Loucy (cell line): ENCODE results near the gene RSRC1.

Experiments
- EZH2phosphoT487 ChIP-seq: fragments of 200-600 bp; IDR thresholded peaks from 2 replicates; pipeline ENCODE4 v1.6.1; 2018; ENCODE audit warnings: antibody characterized with exemption, mild to moderate bottlenecking, moderate library complexity, borderline replicate concordance
- TF ChIP-seq, protein P1 (sequence below): fragments of 200-600 bp; sonication (generic); conservative IDR thresholded peaks from 2 replicates; pipeline ENCODE4 v1.5.1; 2014; ENCODE audit warnings: mild to moderate bottlenecking, antibody characterized with exemption, low read length

DNA sequence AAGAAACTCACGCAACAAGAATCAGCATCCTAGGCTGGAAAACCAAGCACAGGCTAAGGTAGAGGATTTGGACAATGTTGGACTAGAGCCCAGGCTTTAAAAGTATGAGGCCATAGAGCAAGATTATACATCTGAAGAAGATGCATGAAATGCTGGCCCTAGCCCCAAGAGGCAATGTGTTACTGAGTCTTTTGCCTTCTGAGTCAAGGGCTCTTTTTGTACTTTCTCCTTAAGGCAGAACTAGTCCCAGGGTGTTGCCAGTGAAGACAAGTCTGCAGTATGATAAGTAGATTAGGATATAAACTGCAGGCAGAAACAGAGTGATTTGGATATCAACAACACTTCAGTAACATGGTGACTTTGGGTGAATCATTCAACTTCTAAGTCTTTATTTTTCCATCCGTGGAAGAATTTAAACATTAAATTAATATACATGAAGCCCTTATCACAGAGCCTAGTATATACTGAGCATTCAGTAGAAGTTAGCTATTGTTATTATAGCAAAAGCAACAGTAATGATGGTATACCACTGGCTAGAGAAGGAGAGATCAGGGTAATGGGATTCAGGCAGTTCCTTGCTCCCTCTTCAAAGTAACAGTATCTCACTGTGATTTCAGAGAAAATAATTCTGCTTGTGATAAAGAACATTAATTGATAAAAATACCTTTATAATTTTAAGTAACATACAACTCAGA, 361.2 kb downstream of the RSRC1 start:
- TF ChIP-seq, protein P1, sequence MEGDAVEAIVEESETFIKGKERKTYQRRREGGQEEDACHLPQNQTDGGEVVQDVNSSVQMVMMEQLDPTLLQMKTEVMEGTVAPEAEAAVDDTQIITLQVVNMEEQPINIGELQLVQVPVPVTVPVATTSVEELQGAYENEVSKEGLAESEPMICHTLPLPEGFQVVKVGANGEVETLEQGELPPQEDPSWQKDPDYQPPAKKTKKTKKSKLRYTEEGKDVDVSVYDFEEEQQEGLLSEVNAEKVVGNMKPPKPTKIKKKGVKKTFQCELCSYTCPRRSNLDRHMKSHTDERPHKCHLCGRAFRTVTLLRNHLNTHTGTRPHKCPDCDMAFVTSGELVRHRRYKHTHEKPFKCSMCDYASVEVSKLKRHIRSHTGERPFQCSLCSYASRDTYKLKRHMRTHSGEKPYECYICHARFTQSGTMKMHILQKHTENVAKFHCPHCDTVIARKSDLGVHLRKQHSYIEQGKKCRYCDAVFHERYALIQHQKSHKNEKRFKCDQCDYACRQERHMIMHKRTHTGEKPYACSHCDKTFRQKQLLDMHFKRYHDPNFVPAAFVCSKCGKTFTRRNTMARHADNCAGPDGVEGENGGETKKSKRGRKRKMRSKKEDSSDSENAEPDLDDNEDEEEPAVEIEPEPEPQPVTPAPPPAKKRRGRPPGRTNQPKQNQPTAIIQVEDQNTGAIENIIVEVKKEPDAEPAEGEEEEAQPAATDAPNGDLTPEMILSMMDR = no peak
- no peak for TF ChIP-seq EZH2phosphoT487
